ENCODE results near the gene HAGHL.

DNA sequence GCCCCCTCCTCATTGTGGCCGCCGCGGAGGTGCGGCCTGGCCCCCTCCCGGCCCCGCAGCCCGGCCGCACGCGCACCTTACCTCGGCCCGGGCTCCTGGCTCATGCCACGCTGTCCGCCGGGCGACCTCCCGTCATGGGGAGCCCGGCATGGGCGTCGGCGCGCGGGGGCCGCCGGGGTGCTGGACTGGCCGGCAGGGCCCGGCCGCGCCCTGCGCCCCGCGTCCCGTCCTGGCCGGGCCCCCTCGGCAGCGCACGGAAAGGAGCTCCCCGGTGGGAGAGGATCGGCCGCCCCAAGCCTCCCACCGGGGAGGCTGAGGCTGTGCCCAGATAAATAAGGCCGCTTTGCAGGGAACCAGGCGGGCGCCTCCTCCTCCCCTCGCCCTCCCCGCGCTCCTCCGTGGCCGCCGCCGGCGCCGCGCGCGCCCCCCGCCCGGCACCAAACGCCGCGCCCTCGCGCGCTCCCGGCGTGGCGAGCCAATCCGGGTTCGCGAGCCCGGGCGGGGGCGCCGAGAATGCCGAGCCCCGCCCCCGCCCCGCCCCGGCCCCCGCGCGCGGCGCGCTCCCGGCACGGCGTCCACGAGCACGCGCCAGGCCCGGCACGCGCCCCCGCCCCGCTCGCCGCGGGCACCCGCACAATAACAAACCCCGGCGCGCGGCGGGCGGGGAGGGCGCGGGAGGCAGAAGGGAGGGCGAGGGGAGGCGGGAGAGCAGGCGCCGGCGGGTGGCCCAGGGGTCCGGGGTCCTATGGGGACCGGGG, 21.3 kb upstream of the HAGHL start, which contains the start of gene FBXL16:
- no peak for TF ChIP-seq CTCF (conservative IDR thresholded peaks at IDR 0.05; ENCODE audit: low read depth in 2 of 2)
- no peak for TF ChIP-seq POLR2AphosphoS5 (IDR thresholded peaks at IDR 0.05; ENCODE audit: low read depth)
- TF ChIP-seq, protein P1, sequence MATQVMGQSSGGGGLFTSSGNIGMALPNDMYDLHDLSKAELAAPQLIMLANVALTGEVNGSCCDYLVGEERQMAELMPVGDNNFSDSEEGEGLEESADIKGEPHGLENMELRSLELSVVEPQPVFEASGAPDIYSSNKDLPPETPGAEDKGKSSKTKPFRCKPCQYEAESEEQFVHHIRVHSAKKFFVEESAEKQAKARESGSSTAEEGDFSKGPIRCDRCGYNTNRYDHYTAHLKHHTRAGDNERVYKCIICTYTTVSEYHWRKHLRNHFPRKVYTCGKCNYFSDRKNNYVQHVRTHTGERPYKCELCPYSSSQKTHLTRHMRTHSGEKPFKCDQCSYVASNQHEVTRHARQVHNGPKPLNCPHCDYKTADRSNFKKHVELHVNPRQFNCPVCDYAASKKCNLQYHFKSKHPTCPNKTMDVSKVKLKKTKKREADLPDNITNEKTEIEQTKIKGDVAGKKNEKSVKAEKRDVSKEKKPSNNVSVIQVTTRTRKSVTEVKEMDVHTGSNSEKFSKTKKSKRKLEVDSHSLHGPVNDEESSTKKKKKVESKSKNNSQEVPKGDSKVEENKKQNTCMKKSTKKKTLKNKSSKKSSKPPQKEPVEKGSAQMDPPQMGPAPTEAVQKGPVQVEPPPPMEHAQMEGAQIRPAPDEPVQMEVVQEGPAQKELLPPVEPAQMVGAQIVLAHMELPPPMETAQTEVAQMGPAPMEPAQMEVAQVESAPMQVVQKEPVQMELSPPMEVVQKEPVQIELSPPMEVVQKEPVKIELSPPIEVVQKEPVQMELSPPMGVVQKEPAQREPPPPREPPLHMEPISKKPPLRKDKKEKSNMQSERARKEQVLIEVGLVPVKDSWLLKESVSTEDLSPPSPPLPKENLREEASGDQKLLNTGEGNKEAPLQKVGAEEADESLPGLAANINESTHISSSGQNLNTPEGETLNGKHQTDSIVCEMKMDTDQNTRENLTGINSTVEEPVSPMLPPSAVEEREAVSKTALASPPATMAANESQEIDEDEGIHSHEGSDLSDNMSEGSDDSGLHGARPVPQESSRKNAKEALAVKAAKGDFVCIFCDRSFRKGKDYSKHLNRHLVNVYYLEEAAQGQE (IDR thresholded peaks at IDR 0.05; ENCODE audit: unreplicated experiment) = no peak
- no peak for TF ChIP-seq STAT1 (IDR thresholded peaks at IDR 0.05; ENCODE audit: unreplicated experiment)
- no peak for TF ChIP-seq EZH2 (IDR thresholded peaks at IDR 0.05; ENCODE audit: low read depth, unreplicated experiment)
- TF ChIP-seq CREB1 (CRISPR knock-in tag; IDR thresholded peaks at IDR 0.05; ENCODE audit: low read depth) = no peak
